Measurements from ENCODE around the gene GOLPH3L. TPM values are rescaled to one million over a fixed set of nuclear protein-coding genes. Genes with fewer than 3 reads are reported as not detected.

The GOLPH3L gene
- total RNA-seq, 1 experiment from 2014 or later, result 19.6 TPM

DNA sequence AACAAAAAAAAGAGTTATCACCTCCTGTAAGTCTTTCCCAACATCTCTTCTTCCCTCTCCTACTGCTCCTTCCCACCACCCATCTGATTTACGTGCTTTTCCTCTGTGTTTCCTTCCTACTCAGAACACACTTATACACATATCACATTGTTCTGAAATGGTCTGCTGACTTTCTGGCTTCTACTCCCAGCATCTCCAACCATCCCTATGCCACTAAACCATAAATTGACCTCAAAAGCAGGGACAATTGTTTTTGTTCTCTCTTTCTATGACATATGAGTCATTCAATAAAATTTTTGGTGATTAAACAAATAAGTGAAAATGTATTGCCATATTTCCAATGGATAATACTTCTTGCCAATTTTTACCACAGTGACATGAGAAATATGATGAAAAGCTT lies 8.2 kb downstream of the GOLPH3L start:
- Histone ChIP-seq H3K27ac (ENCODE audit: low read length) (no peak overlapping the region), H3K4me3 (ENCODE audit: low read depth in 2 of 2, low read length in 2 of 2) (no peak overlapping the region), H3K4me1 (ENCODE audit: control insufficient read depth, insufficient read depth, low read length) (no peaks in the 10 kb centered on the region), H3K9me3 (ENCODE audit: control insufficient read depth, insufficient read depth, low read depth, low read length) (no peaks in the 10 kb centered on the region), H3K27me3 (ENCODE audit: control insufficient read depth, insufficient read depth, low read length) (no peaks in the 10 kb centered on the region), H3K36me3 (ENCODE audit: control insufficient read depth, insufficient read depth, low read length) (peaks cover 16% of the 10 kb centered on the region)
- ChIA-PET POLR2A (no interaction called here), CTCF (no interaction called here)
- in situ Hi-C loops (cut with HindIII; ENCODE audit: low pct_unique_long_range_greater_than_20kb, low sequenced_read_pairs), result no loop called here
- BruUV-seq (replicated peaks), result no TSS peak
- intact Hi-C loops (cut with micrococcal nuclease; ENCODE audit: unreplicated experiment), result no loop called here
- ATAC-seq (no peak), DNase-seq (ENCODE audit: low read depth, low spot score) (no peak)
- no peak for TF ChIP-seq POLR2AphosphoS5 (IDR thresholded peaks at IDR 0.05; ENCODE audit: low read depth, low read length)
- no peak for TF ChIP-seq TCF7L2 (IDR thresholded peaks at IDR 0.05; ENCODE audit: low read depth, low read length)
- TF ChIP-seq SIN3A (IDR thresholded peaks at IDR 0.05; ENCODE audit: borderline replicate concordance, insufficient read depth, low read depth, low read length), result no peak
- TF ChIP-seq, protein P1, sequence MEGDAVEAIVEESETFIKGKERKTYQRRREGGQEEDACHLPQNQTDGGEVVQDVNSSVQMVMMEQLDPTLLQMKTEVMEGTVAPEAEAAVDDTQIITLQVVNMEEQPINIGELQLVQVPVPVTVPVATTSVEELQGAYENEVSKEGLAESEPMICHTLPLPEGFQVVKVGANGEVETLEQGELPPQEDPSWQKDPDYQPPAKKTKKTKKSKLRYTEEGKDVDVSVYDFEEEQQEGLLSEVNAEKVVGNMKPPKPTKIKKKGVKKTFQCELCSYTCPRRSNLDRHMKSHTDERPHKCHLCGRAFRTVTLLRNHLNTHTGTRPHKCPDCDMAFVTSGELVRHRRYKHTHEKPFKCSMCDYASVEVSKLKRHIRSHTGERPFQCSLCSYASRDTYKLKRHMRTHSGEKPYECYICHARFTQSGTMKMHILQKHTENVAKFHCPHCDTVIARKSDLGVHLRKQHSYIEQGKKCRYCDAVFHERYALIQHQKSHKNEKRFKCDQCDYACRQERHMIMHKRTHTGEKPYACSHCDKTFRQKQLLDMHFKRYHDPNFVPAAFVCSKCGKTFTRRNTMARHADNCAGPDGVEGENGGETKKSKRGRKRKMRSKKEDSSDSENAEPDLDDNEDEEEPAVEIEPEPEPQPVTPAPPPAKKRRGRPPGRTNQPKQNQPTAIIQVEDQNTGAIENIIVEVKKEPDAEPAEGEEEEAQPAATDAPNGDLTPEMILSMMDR (IDR thresholded peaks at IDR 0.05), result no peak
- TF ChIP-seq, protein P2, sequence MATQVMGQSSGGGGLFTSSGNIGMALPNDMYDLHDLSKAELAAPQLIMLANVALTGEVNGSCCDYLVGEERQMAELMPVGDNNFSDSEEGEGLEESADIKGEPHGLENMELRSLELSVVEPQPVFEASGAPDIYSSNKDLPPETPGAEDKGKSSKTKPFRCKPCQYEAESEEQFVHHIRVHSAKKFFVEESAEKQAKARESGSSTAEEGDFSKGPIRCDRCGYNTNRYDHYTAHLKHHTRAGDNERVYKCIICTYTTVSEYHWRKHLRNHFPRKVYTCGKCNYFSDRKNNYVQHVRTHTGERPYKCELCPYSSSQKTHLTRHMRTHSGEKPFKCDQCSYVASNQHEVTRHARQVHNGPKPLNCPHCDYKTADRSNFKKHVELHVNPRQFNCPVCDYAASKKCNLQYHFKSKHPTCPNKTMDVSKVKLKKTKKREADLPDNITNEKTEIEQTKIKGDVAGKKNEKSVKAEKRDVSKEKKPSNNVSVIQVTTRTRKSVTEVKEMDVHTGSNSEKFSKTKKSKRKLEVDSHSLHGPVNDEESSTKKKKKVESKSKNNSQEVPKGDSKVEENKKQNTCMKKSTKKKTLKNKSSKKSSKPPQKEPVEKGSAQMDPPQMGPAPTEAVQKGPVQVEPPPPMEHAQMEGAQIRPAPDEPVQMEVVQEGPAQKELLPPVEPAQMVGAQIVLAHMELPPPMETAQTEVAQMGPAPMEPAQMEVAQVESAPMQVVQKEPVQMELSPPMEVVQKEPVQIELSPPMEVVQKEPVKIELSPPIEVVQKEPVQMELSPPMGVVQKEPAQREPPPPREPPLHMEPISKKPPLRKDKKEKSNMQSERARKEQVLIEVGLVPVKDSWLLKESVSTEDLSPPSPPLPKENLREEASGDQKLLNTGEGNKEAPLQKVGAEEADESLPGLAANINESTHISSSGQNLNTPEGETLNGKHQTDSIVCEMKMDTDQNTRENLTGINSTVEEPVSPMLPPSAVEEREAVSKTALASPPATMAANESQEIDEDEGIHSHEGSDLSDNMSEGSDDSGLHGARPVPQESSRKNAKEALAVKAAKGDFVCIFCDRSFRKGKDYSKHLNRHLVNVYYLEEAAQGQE (IDR thresholded peaks at IDR 0.05; ENCODE audit: insufficient read depth in 1 of 2, low read depth in 2 of 2, low read length in 1 of 2), result no peak

DNA sequence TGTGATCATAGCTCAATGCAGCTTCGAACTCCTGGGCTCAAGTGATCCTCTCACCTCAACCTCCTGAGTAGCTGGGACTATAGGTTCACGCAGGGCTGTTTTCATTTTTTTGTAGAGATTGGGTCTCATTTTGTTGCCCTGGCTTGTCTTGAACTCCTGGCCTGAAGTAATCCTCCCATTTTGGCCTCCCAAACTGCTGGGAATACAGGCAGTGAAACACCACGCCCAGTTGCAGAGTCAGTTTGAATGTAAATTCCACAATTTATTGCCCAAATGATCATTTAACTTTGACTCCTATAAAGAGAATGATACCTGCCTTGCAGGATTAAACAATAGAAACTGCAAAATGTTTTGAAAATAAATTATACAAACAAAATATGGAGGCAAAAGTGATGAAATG lies 10.7 kb downstream of the GOLPH3L start:
- no peaks in the 10 kb centered on the region for H3K4me1 ChIP-seq (ENCODE audit: control insufficient read depth, insufficient read depth, low read length)
- no peak overlapping the region for H3K4me3 ChIP-seq (ENCODE audit: low read depth in 2 of 2, low read length in 2 of 2)
- no peaks in the 10 kb centered on the region for H3K36me3 ChIP-seq (ENCODE audit: control insufficient read depth, insufficient read depth, low read length)
- H3K9me3 ChIP-seq (ENCODE audit: control insufficient read depth, insufficient read depth, low read depth, low read length), result no peaks in the 10 kb centered on the region
- CTCF ChIA-PET, result no interaction called here
- ATAC-seq, result no peak
- DNase-seq (ENCODE audit: low read depth, low spot score), result no peak
- in situ Hi-C loops (cut with HindIII; ENCODE audit: low pct_unique_long_range_greater_than_20kb, low sequenced_read_pairs), result no loop called here
- POLR2A ChIA-PET, result interaction anchor here (0.6 kb wide), 2 partner anchors 131 to 253 kb away, joined by 4 to 9 read pairs; no protein-coding TSS in a partner anchor
- intact Hi-C loops (cut with micrococcal nuclease; ENCODE audit: unreplicated experiment), result no loop called here
- no peak overlapping the region for H3K27ac ChIP-seq (ENCODE audit: low read length)
- TF ChIP-seq, protein P1 (IDR thresholded peaks at IDR 0.05), result no peak
- no peak for TF ChIP-seq TCF7L2 (IDR thresholded peaks at IDR 0.05; ENCODE audit: low read depth, low read length)
- no peak for TF ChIP-seq SIN3A (IDR thresholded peaks at IDR 0.05; ENCODE audit: borderline replicate concordance, insufficient read depth, low read depth, low read length)
- TF ChIP-seq, protein P2 (IDR thresholded peaks at IDR 0.05; ENCODE audit: insufficient read depth in 1 of 2, low read depth in 2 of 2, low read length in 1 of 2), result no peak
- TF ChIP-seq POLR2AphosphoS5 (IDR thresholded peaks at IDR 0.05; ENCODE audit: low read depth, low read length), result no peak
- no TSS peak for BruUV-seq (replicated peaks)
- no peaks in the 10 kb centered on the region for H3K27me3 ChIP-seq (ENCODE audit: control insufficient read depth, insufficient read depth, low read length)

Measured in Panc1 (cell line).